HepG2 (cell line): ENCODE measurements around the gene SLC17A8. TPM values are rescaled to one million over a fixed set of nuclear protein-coding genes. Genes with fewer than 3 reads are reported as not detected.
A peak's percentile ranks its signal among the peaks of the same experiment; 100 is the strongest.

Source experiments
- ATAC-seq: fragments of 200-7000 bp; cut with Tn5 transposase; 3 replicates; pipeline ENCODE4 v1.9.1; 2020; ENCODE audit warnings: mild to moderate bottlenecking, moderate library complexity
- BruUV-seq: library from RNA; stranded (reverse); fragments of 400-500 nt; replicated peaks from 2 replicates; lab custom pipeline; 2021; lab: Mats Ljungman, UMichigan
- CTCF ChIA-PET: fragments of 300-600 bp; formaldehyde crosslinking; extraction: SDS; loops from one replicate; lab custom pipeline; 2021; ENCODE audit warnings: low total read pairs, inconsistent platforms, low intra/inter-chr PET ratio; lab: Yijun Ruan, JAX
- POLR2A ChIA-PET: fragments of 350-600 bp; sonication (Branson Sonifier 250); formaldehyde crosslinking; loops from one replicate; lab custom pipeline; 2020; ENCODE audit warnings: antibody characterized with exemption, inconsistent platforms; lab: Yijun Ruan, JAX
- DNase-seq: peaks from one replicate; pipeline ENCODE4 v3.0.0-alpha.2; 2015; ENCODE audit warnings: low spot score
- FAIRE-seq: peaks from 3 replicates; lab custom pipeline; 2011; peaks lifted over from hg19 to GRCh38; lab: Jason Lieb, UNC
- H2AFZ ChIP-seq: one replicate; pipeline ENCODE4 v1.6.1; 2011; ENCODE audit warnings: low read length, inconsistent platforms
- H3K27ac ChIP-seq: fragments of 300-600 bp; 3 replicates; pipeline ENCODE4 v1.8.0; 2011; ENCODE audit warnings: mixed run types, mild to moderate bottlenecking, mixed read lengths, low read length, inconsistent platforms; ENCODE audit not compliant: insufficient read depth; ENCODE audit errors: extremely low read length
- H3K27me3 ChIP-seq, 2 experiments: fragments of 200-600 bp in 1 of 2; 2 replicates in 1 of 2; 3 replicates in 1 of 2; pipeline versions ENCODE4 v1.6.0 to v1.8.0; 2011; ENCODE audit warnings: low read length in 2 of 2, mild to moderate bottlenecking in 2 of 2, moderate library complexity in 2 of 2, inconsistent platforms in 1 of 2; ENCODE audit not compliant: insufficient read depth in 2 of 2, control insufficient read depth in 1 of 2
- H3K36me3 ChIP-seq, 2 experiments: fragments of 200-600 bp in 1 of 2; replicated peaks in 1 of 2; 2 replicates in 1 of 2; 3 replicates in 1 of 2; pipeline versions ENCODE4 v1.5.1 to v1.8.0; 2011; ENCODE audit warnings: low read length in 2 of 2, inconsistent platforms in 1 of 2; ENCODE audit not compliant: insufficient read depth in 2 of 2, control insufficient read depth in 1 of 2
- H3K4me1 ChIP-seq: 2 replicates; pipeline ENCODE4 v1.5.1; 2012; ENCODE audit warnings: low read length, inconsistent platforms; ENCODE audit not compliant: insufficient read depth
- H3K4me2 ChIP-seq: 2 replicates; pipeline ENCODE4 v1.6.0; 2011; ENCODE audit warnings: low read depth, low read length, inconsistent platforms
- H3K4me3 ChIP-seq, 3 experiments: fragments of 200-600 bp in 1 of 3; sonication (generic), shearing (Covaris generic) in 1 of 3; replicated peaks in 1 of 3; 2 replicates each; pipeline ENCODE4 v1.5.1; 2011 to 2016; ENCODE audit warnings: low read length in 3 of 3, inconsistent platforms in 2 of 3, low read depth in 2 of 3, mild to moderate bottlenecking in 2 of 3, control low read depth in 1 of 3, mixed read lengths in 1 of 3; ENCODE audit not compliant: insufficient read depth in 1 of 3
- H3K79me2 ChIP-seq: one replicate; pipeline ENCODE4 v1.6.1; 2011; ENCODE audit warnings: low read length, inconsistent platforms; ENCODE audit not compliant: insufficient read depth
- H3K9ac ChIP-seq: 2 replicates; pipeline ENCODE4 v1.6.0; 2011; ENCODE audit warnings: mild to moderate bottlenecking, low read depth, low read length, inconsistent platforms; ENCODE audit not compliant: insufficient read depth
- H3K9me3 ChIP-seq: 2 replicates; pipeline ENCODE4 v1.5.1; 2012; ENCODE audit warnings: mild to moderate bottlenecking, low read length
- H4K20me1 ChIP-seq: 2 replicates; pipeline ENCODE4 v1.6.0; 2011; ENCODE audit warnings: inconsistent platforms, mild to moderate bottlenecking, low read length, moderate library complexity; ENCODE audit not compliant: insufficient read depth
- ARID3A ChIP-seq: IDR thresholded peaks from 2 replicates; pipeline ENCODE4 v1.6.1; 2012; ENCODE audit warnings: low read depth, low read length, improper control_type of control experiment
- E2F5 ChIP-seq: sonication (generic); formaldehyde crosslinking; conservative IDR thresholded peaks from 2 replicates; pipeline ENCODE4 v1.4.0; 2020; ENCODE audit warnings: missing genetic modification reagents
- PHF21A ChIP-seq: sonication (generic); formaldehyde crosslinking; IDR thresholded peaks from 2 replicates; pipeline ENCODE4 v1.5.0; 2020; ENCODE audit warnings: mild to moderate bottlenecking, missing genetic modification reagents
- RNF219 ChIP-seq: sonication (generic); formaldehyde crosslinking; IDR thresholded peaks from 2 replicates; pipeline ENCODE4 v1.5.0; 2020; ENCODE audit warnings: mild to moderate bottlenecking, missing genetic modification reagents
- SMARCE1 ChIP-seq: fragments of 450-650 bp; IDR thresholded peaks from 2 replicates; pipeline ENCODE4 v1.6.1; 2017; ENCODE audit warnings: borderline replicate concordance
- TCF7 ChIP-seq: sonication (generic); IDR thresholded peaks from 2 replicates; pipeline ENCODE4 v1.6.1; 2016; ENCODE audit warnings: antibody characterized with exemption, low read depth
- ZNF713 ChIP-seq: sonication (generic); formaldehyde crosslinking; IDR thresholded peaks from 2 replicates; pipeline ENCODE4 v1.4.0; 2020; ENCODE audit warnings: mild to moderate bottlenecking, missing genetic modification reagents
- WGBS: methylation state at CpG from one replicate; pipeline ENCODE4 v1.1.6; 2017; ENCODE audit warnings: low lambda C conversion rate; 5-methylcytosine and 5-hydroxymethylcytosine counted together
- in situ Hi-C: cut with HindIII; loops from 2 replicates; pipeline ENCODE4 v1.10.0; 2017; ENCODE audit warnings: low pct_unique_long_range_greater_than_20kb; ENCODE audit not compliant: extremely low pct_ligation_motif_present
- intact Hi-C: fragments of 100-400 bp; cut with micrococcal nuclease; formaldehyde crosslinking; loops from one replicate; pipeline ENCODE4 v1.10.0; 2022; ENCODE audit not compliant: unreplicated experiment
- polyA plus RNA-seq, 8 experiments: library from polyadenylated mRNA; depleted of rRNA in 3 of 8; stranded (reverse) in 7 of 8; unstranded in 1 of 8; fragments of >200 nt; fragmentation: Illumina TruSeq in 4 of 8; extraction: Trizol in 4 of 8; gene quantifications; 2 replicates each; pipeline versions ENCODE4 v1.2.1 to v1.2.3, GENCODE V29; 2011 to 2016; ENCODE audit warnings: low read depth in 4 of 8, missing spikeins in 1 of 8, mixed read lengths in 1 of 8; ENCODE audit not compliant: insufficient read depth in 1 of 8
- total RNA-seq, 5 experiments: library from RNA; depleted of rRNA; stranded (reverse); fragments of >200 nt; fragmentation: Illumina TruSeq; extraction: Trizol; gene quantifications; 2 replicates each; pipeline ENCODE4 v1.2.3, GENCODE V29; 2016; ENCODE audit warnings: low read depth in 1 of 5

SLC17A8 gene
- total and polyA plus RNA-seq, 2 of the 13 experiments (the other 11 are each of a cell fraction or from before 2014, with no cell fraction given) = 0.07 to 0.15 TPM

- intact Hi-C loops (no loop called here), in situ Hi-C loops (no loop called here)
- DNase-seq = no peak
- WGBS = 17% methylated on average over 6 of the region's 6 CpGs
- CTCF ChIA-PET = no interaction called here
- Histone ChIP-seq H3K4me3 (no peak overlapping the region), H3K79me2 (no peaks in the 10 kb centered on the region), H3K36me3 (no peaks in the 10 kb centered on the region), H3K27me3 (0 out of 5 replicates have a peak, but pooled peaks cover 0 to 1% of the 10 kb centered on the region in 2 experiments), H3K9me3 (no peaks in the 10 kb centered on the region), H3K4me1 (peaks cover 33% of the 10 kb centered on the region), H3K27ac (no peak overlapping the region), H3K9ac (no peak overlapping the region), H3K4me2 (no peak overlapping the region; the same call in 1 of the 2 replicates), H4K20me1 (no peaks in the 10 kb centered on the region), H2AFZ (no peak overlapping the region)
- TF ChIP-seq ARID3A (0 out of 2 replicates have a peak, but pooled peaks have one; percentile 9), SMARCE1 (no peak), RNF219 (CRISPR knock-in tag) (no peak), ZNF713 (CRISPR knock-in tag) (no peak), PHF21A (CRISPR knock-in tag) (no peak), TCF7 (no peak), E2F5 (CRISPR knock-in tag) (no peak)
- FAIRE-seq = no peak
- ATAC-seq = no peak
- no TSS peak for BruUV-seq
- POLR2A ChIA-PET = no interaction called here
Observed at GRCh38 chr12:100382338-100382737, 25.5 kb downstream of the SLC17A8 start.
